ENCODE measurements around the gene ANTXR2. TPM values are rescaled to one million over a fixed set of nuclear protein-coding genes. Genes with fewer than 3 reads are reported as not detected.

ANTXR2 gene
- total and polyA plus RNA-seq, 2 of the 13 experiments (the other 11 are each of a cell fraction or from before 2014, with no cell fraction given), result 4.6 to 14.5 TPM

DNA sequence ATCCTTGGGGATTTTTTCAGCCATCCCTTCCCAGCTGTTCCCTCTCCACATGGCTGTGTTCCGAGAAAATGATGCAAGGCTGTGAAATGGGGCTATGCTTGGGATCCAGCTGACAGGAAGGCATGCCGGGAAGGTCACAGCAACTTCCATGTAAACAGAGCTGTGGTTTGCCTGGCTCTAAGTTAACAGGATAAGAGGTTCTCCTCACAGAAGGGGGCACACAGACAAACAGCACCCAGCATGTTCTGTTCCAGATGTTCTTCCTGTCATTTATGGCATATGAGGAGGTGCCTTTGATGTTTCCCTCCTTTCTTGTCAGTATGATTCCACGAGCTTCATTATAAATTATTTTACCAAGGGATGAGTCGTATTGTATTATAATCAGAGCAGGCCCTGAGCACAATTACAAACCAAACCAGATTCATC is 220.7 kb downstream of the ANTXR2 start:
- ChIA-PET CTCF (ENCODE audit: low intra/inter-chr PET ratio, low total read pairs) (no interaction called here), POLR2A (no interaction called here)
- Histone ChIP-seq H3K9ac (ENCODE audit: insufficient read depth, low read depth, low read length) (no peak overlapping the region), H3K36me3 (replicated peaks in 1 of 2; ENCODE audit: control insufficient read depth in 1 of 2, insufficient read depth in 2 of 2, low read length in 2 of 2) (no peaks in the 10 kb centered on the region), H3K27ac (ENCODE audit: extremely low read length, insufficient read depth, low read length) (no peak overlapping the region), H3K79me2 (ENCODE audit: insufficient read depth, low read length) (no peaks in the 10 kb centered on the region), H3K4me1 (ENCODE audit: insufficient read depth, low read length) (peaks cover 9% of the 10 kb centered on the region; the same call in 1 of the 2 replicates), H3K4me3 (replicated peaks in 1 of 3; ENCODE audit: insufficient read depth in 1 of 3, low read depth in 2 of 3, low read length in 3 of 3) (no peak overlapping the region), H3K4me2 (ENCODE audit: low read depth, low read length) (no peak overlapping the region; the same call in 1 of the 2 replicates), H2AFZ (ENCODE audit: low read length) (no peak overlapping the region), H3K9me3 (ENCODE audit: low read length) (peaks cover 11% of the 10 kb centered on the region; the same call in 1 of the 2 replicates), H3K27me3 (ENCODE audit: control insufficient read depth in 1 of 2, insufficient read depth in 2 of 2, low read length in 2 of 2) (no peaks in the 10 kb centered on the region), H4K20me1 (ENCODE audit: insufficient read depth, low read length) (no peaks in the 10 kb centered on the region)
- BruUV-seq (replicated peaks), result no TSS peak
- peak; percentile 10 for DNase-seq (ENCODE audit: low spot score)
- in situ Hi-C loops (cut with HindIII; ENCODE audit: extremely low pct_ligation_motif_present, low pct_unique_long_range_greater_than_20kb), result no loop called here
- WGBS (ENCODE audit: low lambda C conversion rate), result 0% methylated on average over 3 of the region's 4 CpGs
- FAIRE-seq, result no peak
- ATAC-seq, result peak; percentile 61
- intact Hi-C loops (cut with micrococcal nuclease; ENCODE audit: unreplicated experiment), result no loop called here
- TF ChIP-seq MATR3 (CRISPR knock-in tag; IDR thresholded peaks at IDR 0.05), result no peak
- no peak for TF ChIP-seq ZNF850 (CRISPR knock-in tag; conservative IDR thresholded peaks at IDR 0.05)
- TF ChIP-seq, protein P1, sequence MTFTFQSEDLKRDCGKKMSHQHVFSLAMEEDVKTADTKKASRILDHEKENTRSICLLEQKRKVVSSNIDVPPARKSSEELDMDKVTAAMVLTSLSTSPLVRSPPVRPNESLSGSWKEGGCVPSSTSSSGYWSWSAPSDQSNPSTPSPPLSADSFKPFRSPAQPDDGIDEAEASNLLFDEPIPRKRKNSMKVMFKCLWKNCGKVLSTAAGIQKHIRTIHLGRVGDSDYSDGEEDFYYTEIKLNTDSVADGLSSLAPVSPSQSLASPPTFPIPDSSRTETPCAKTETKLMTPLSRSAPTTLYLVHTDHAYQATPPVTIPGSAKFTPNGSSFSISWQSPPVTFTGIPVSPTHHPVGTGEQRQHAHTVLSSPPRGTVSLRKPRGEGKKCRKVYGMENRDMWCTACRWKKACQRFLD (CRISPR knock-in tag; IDR thresholded peaks at IDR 0.05; ENCODE audit: borderline replicate concordance), result no peak
- TF ChIP-seq EHMT2 (IDR thresholded peaks at IDR 0.05; ENCODE audit: borderline replicate concordance, low read depth, low read length), result no peak
- TF ChIP-seq ZSCAN5A (CRISPR knock-in tag; IDR thresholded peaks at IDR 0.05; ENCODE audit: borderline replicate concordance), result no peak
- no peak for TF ChIP-seq SIX1 (CRISPR knock-in tag; IDR thresholded peaks at IDR 0.05; ENCODE audit: borderline replicate concordance)
- no peak for TF ChIP-seq TRIM24 (CRISPR knock-in tag; IDR thresholded peaks at IDR 0.05)
- no peak for TF ChIP-seq ARNT2 (CRISPR knock-in tag; IDR thresholded peaks at IDR 0.05; ENCODE audit: low read depth)
- no peak for TF ChIP-seq NONO (IDR thresholded peaks at IDR 0.05)
- no peak for TF ChIP-seq NONO (CRISPR knock-in tag; conservative IDR thresholded peaks at IDR 0.05)
- TF ChIP-seq ZNF431 (CRISPR knock-in tag; IDR thresholded peaks at IDR 0.05; ENCODE audit: borderline replicate concordance, low read depth), result no peak
- TF ChIP-seq HHEX (CRISPR knock-in tag; IDR thresholded peaks at IDR 0.05), result no peak
- peak; percentile 65 for TF ChIP-seq ZNF143 (CRISPR knock-in tag; IDR thresholded peaks at IDR 0.05)
- TF ChIP-seq, protein P2, sequence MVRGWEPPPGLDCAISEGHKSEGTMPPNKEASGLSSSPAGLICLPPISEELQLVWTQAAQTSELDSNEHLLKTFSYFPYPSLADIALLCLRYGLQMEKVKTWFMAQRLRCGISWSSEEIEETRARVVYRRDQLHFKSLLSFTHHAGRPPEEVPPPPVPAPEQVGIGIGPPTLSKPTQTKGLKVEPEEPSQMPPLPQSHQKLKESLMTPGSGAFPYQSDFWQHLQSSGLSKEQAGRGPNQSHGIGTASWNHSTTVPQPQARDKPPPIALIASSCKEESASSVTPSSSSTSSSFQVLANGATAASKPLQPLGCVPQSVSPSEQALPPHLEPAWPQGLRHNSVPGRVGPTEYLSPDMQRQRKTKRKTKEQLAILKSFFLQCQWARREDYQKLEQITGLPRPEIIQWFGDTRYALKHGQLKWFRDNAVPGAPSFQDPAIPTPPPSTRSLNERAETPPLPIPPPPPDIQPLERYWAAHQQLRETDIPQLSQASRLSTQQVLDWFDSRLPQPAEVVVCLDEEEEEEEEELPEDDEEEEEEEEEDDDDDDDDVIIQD (CRISPR knock-in tag; IDR thresholded peaks at IDR 0.05; ENCODE audit: low read depth), result peak; percentile 58; the same call in 1 of the 2 replicates
- TF ChIP-seq, protein P3, sequence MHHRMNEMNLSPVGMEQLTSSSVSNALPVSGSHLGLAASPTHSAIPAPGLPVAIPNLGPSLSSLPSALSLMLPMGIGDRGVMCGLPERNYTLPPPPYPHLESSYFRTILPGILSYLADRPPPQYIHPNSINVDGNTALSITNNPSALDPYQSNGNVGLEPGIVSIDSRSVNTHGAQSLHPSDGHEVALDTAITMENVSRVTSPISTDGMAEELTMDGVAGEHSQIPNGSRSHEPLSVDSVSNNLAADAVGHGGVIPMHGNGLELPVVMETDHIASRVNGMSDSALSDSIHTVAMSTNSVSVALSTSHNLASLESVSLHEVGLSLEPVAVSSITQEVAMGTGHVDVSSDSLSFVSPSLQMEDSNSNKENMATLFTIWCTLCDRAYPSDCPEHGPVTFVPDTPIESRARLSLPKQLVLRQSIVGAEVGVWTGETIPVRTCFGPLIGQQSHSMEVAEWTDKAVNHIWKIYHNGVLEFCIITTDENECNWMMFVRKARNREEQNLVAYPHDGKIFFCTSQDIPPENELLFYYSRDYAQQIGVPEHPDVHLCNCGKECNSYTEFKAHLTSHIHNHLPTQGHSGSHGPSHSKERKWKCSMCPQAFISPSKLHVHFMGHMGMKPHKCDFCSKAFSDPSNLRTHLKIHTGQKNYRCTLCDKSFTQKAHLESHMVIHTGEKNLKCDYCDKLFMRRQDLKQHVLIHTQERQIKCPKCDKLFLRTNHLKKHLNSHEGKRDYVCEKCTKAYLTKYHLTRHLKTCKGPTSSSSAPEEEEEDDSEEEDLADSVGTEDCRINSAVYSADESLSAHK (CRISPR knock-in tag; IDR thresholded peaks at IDR 0.05; ENCODE audit: borderline replicate concordance), result no peak
- TF ChIP-seq FOXA3 (CRISPR knock-in tag; IDR thresholded peaks at IDR 0.05), result peak; percentile 77
- no peak for TF ChIP-seq ZNF335 (CRISPR knock-in tag; IDR thresholded peaks at IDR 0.05)
- TF ChIP-seq ZNF703 (CRISPR knock-in tag; IDR thresholded peaks at IDR 0.05; ENCODE audit: borderline replicate concordance), result no peak
- no peak for TF ChIP-seq HOXD1 (CRISPR knock-in tag; IDR thresholded peaks at IDR 0.05)
- no peak for TF ChIP-seq MED13 (CRISPR knock-in tag; IDR thresholded peaks at IDR 0.05)

All from HepG2 (cell line).